MCF 10A (cell line): ENCODE data around the gene TMEM117. TPM values are rescaled to one million over a fixed set of nuclear protein-coding genes. Genes with fewer than 3 reads are reported as not detected.

Experiments
- BruUV-seq: library from RNA; stranded (reverse); fragments of 400-500 nt; replicated peaks from 2 replicates; lab custom pipeline; 2021; lab: Mats Ljungman, UMichigan
- CTCF ChIA-PET: fragments of 300-600 bp; sonication (Branson Sonifier 250); formaldehyde crosslinking; extraction: SDS; loops from one replicate; lab custom pipeline; 2021; ENCODE audit warnings: antibody characterized with exemption, inconsistent platforms; lab: Yijun Ruan, JAX
- POLR2A ChIA-PET: fragments of 300-600, 350-650 bp; sonication (Branson Sonifier 250); formaldehyde crosslinking; extraction: SDS; loops from one replicate; lab custom pipeline; 2020; ENCODE audit warnings: antibody characterized with exemption, inconsistent platforms; lab: Yijun Ruan, JAX
- DNase-seq: peaks from one replicate; pipeline ENCODE4 v3.0.0-alpha.2; 2018; ENCODE audit not compliant: unreplicated experiment
- H3K27ac Mint-ChIP-seq: one replicate; pipeline ENCODE4 v1.8.0; 2022; ENCODE audit warnings: mild to moderate bottlenecking, low read depth, mixed read lengths; ENCODE audit not compliant: unreplicated experiment
- H3K27me3 Mint-ChIP-seq: one replicate; pipeline ENCODE4 v1.8.0; 2022; ENCODE audit warnings: mixed read lengths; ENCODE audit not compliant: insufficient read depth, unreplicated experiment
- H3K36me3 Mint-ChIP-seq: one replicate; pipeline ENCODE4 v1.8.0; 2022; ENCODE audit warnings: mild to moderate bottlenecking, moderate library complexity, mixed read lengths; ENCODE audit not compliant: insufficient read depth, unreplicated experiment
- H3K4me1 Mint-ChIP-seq: one replicate; pipeline ENCODE4 v1.8.0; 2022; ENCODE audit warnings: mixed read lengths; ENCODE audit not compliant: insufficient read depth, unreplicated experiment
- H3K4me3 Mint-ChIP-seq: one replicate; pipeline ENCODE4 v1.8.0; 2022; ENCODE audit warnings: mild to moderate bottlenecking, moderate library complexity, mixed read lengths; ENCODE audit not compliant: unreplicated experiment
- H3K9me3 Mint-ChIP-seq: one replicate; pipeline ENCODE4 v1.8.0; 2022; ENCODE audit warnings: mixed read lengths; ENCODE audit not compliant: unreplicated experiment
- CTCF ChIP-seq: fragments of 200-600 bp; IDR thresholded peaks from one replicate; pipeline ENCODE4 v1.8.0; 2022; ENCODE audit warnings: antibody characterized with exemption, mild to moderate bottlenecking; ENCODE audit not compliant: unreplicated experiment
- intact Hi-C: fragments of 100-400 bp; cut with micrococcal nuclease; formaldehyde crosslinking; loops from 2 replicates; pipeline ENCODE4 v1.14.1; 2022
- total RNA-seq: library from RNA; stranded (reverse); gene quantifications from 2 replicates; pipeline ENCODE4 v1.2.3, GENCODE V29; 2022

The TMEM117 gene
- total RNA-seq, 1 experiment from 2014 or later = 3.2 TPM

- no TSS peak for BruUV-seq
- H3K4me3 Mint-ChIP-seq = no peak overlapping the region
- H3K27ac Mint-ChIP-seq = no peak overlapping the region
- ChIA-PET CTCF (interaction anchor here (1.3 kb wide), 1 partner anchor 15 kb away, joined by 3 read pairs; no protein-coding TSS in a partner anchor), POLR2A (no interaction called here)
- no peak for DNase-seq
- H3K4me1 Mint-ChIP-seq = no peaks in the 10 kb centered on the region
- H3K36me3 Mint-ChIP-seq = no peaks in the 10 kb centered on the region
- no peaks in the 10 kb centered on the region for H3K27me3 Mint-ChIP-seq
- intact Hi-C loops = no loop called here
- TF ChIP-seq CTCF = no peak
- H3K9me3 Mint-ChIP-seq = no peaks in the 10 kb centered on the region
Observed at GRCh38 chr12:44314007-44314500, 478.2 kb downstream of the TMEM117 start.

- CTCF ChIA-PET = interaction anchor here (0.5 to 1.4 kb wide), 6 partner anchors 9 to 623 kb away, joined by 3 to 6 read pairs (median 3); no protein-coding TSS in a partner anchor
- no peak overlapping the region for H3K4me3 Mint-ChIP-seq
Observed at GRCh38 chr12:44317651-44318126, 481.8 kb downstream of the TMEM117 start.

GRCh38 chr12:44331269-44331668, 495.4 kb downstream of the TMEM117 start:
- Mint-ChIP-seq H3K4me3 (no peak overlapping the region), H3K27me3 (no peaks in the 10 kb centered on the region), H3K9me3 (no peaks in the 10 kb centered on the region), H3K36me3 (no peaks in the 10 kb centered on the region), H3K27ac (no peak overlapping the region), H3K4me1 (no peaks in the 10 kb centered on the region)
- TF ChIP-seq CTCF = no peak
- BruUV-seq = no TSS peak
- ChIA-PET POLR2A (no interaction called here), CTCF (interaction anchor here (0.6 kb wide), 2 partner anchors 11 to 40 kb away, joined by 3 read pairs; no protein-coding TSS in a partner anchor)
- DNase-seq = no peak
- intact Hi-C loops = no loop called here

More at GRCh38 chr12:44317651-44318126, 481.8 kb downstream of the TMEM117 start:
- no peak overlapping the region for H3K27ac Mint-ChIP-seq
- no peaks in the 10 kb centered on the region for H3K36me3 Mint-ChIP-seq
- peak; percentile 44 for DNase-seq
- H3K9me3 Mint-ChIP-seq = no peaks in the 10 kb centered on the region
- no peaks in the 10 kb centered on the region for H3K4me1 Mint-ChIP-seq
- no peaks in the 10 kb centered on the region for H3K27me3 Mint-ChIP-seq
- intact Hi-C loops = loop anchor here (1.0 kb wide), 1 partner anchor 614 kb away; no protein-coding TSS in a partner anchor
- peak; percentile 27 for TF ChIP-seq CTCF
- BruUV-seq = no TSS peak
- POLR2A ChIA-PET = no interaction called here

GRCh38 chr12:44334347-44334746, 498.5 kb downstream of the TMEM117 start:
- Mint-ChIP-seq H3K27ac (no peak overlapping the region), H3K36me3 (no peaks in the 10 kb centered on the region), H3K4me1 (no peaks in the 10 kb centered on the region), H3K27me3 (no peaks in the 10 kb centered on the region), H3K9me3 (no peaks in the 10 kb centered on the region), H3K4me3 (no peak overlapping the region)
- BruUV-seq = no TSS peak
- ChIA-PET POLR2A (no interaction called here), CTCF (interaction anchor here (0.6 to 0.9 kb wide), 2 partner anchors 376 to 379 kb away, joined by 3 read pairs; no protein-coding TSS in a partner anchor)
- DNase-seq = no peak
- TF ChIP-seq CTCF = no peak
- intact Hi-C loops = no loop called here
